ENCODE measurements around the gene PLPPR1. TPM values are rescaled to one million over a fixed set of nuclear protein-coding genes. Genes with fewer than 3 reads are reported as not detected.
"Not testable (repeated sequence)": the region's sequence is repeated elsewhere in the genome, so short reads cannot be mapped to it uniquely, and the experiment has no call there.

PLPPR1 gene
- polyA plus RNA-seq, 1 donor, result 0.87 TPM

DNA sequence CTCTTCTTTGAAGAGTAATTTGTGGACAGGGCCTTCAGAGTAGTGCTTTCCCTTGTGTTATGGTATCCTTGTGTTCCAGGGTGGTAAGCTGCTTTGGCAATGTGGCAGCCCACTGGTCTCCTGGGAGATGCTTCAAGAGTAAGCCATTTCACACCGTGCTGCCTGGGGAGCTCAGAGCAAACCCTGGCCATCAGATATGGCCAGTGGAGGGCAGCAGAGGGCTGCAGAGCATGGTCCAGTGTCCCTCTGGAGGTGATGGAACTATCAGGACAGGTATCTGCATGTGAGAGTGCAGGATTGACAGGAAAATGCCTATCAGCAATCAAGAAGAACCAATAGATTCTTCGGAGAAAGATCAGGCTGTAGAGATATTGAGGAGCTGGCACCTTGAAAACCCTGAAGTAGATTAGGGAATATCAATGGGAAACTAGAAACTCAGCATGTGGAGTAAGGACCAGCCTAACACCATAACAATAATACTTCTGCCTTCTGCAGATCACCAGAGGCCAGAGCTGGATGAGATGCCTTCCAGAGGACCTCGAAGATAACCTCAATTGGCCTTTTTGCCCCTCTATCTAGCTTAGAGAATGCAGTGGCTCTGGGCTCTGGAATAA is 90.8 kb downstream of the PLPPR1 start:
- no peak overlapping the region for H3K4me3 ChIP-seq (ENCODE audit: low read length)
- H3K9me3 ChIP-seq (ENCODE audit: control insufficient read depth, low read depth, low read length), result peaks cover 6% of the 10 kb centered on the region
- no peaks in the 10 kb centered on the region for H3K27me3 ChIP-seq (ENCODE audit: control insufficient read depth, insufficient read depth, low read length)
- WGBS (ENCODE audit: insufficient coverage, low lambda C conversion rate), result 40% methylated on average over 1 of the region's 3 CpGs
- no peak overlapping the region for H3K27ac ChIP-seq (ENCODE audit: low read length)
- H3K36me3 ChIP-seq (ENCODE audit: control insufficient read depth, insufficient read depth, low read length), result no peaks in the 10 kb centered on the region
- H3K4me1 ChIP-seq (ENCODE audit: control insufficient read depth, insufficient read depth, low read length), result no peaks in the 10 kb centered on the region
- peak; percentile 35 to 43 for DNase-seq

DNA sequence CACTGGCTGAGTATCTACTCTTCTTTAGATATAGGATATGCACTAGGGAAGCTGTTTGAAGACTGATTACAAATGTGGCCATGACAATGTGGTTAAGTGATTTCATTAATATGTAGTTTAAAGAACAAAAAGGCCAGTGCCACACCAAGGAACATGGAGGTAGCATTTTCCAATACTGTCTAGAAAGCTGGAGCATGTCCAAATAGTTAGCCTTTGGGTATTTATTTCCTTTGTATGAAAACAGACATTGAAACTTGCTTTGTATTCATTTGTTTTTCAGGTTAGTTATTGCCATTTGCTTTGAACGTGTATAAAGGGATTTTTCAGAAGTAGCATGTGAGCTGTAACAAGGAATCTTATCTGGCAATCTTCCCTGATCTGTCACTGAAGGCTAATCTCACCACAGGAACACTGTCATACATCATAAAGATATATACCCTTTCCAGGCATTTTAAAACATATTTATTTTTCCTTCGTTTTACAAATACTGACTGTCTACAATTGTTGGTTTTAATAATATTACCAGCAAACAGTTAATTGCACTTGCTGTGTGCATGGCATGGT is 93.4 kb downstream of the PLPPR1 start:
- Histone ChIP-seq H3K36me3 (ENCODE audit: control insufficient read depth, insufficient read depth, low read length) (no peaks in the 10 kb centered on the region), H3K4me3 (ENCODE audit: low read length) (no peak overlapping the region), H3K27ac (ENCODE audit: low read length) (no peak overlapping the region), H3K27me3 (ENCODE audit: control insufficient read depth, insufficient read depth, low read length) (no peaks in the 10 kb centered on the region), H3K4me1 (ENCODE audit: control insufficient read depth, insufficient read depth, low read length) (no peaks in the 10 kb centered on the region), H3K9me3 (ENCODE audit: control insufficient read depth, low read depth, low read length) (peaks cover 6% of the 10 kb centered on the region)
- DNase-seq, result no peak
- WGBS (ENCODE audit: insufficient coverage, low lambda C conversion rate), result no CpG with 5 or more reads among the region's 2 CpGs

DNA sequence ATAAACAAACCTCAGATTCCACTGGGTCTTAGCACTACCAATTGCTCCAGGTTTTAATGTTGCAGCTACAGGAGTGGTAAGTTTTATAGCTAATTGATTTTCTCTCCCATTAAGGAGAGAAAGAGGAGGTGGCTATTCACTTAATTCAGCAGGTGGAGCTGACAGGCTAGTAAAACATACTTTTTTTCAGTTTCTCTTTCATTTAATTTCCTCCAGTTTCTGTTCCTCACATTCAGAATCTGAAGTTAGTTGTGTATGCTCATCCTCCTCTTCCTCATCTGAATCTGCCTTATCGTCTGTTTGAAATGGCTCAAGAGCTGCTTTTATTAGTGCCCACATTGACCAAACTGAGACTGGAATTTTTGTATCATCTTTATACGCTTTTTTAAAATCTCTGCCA is 98.0 kb downstream of the PLPPR1 start:
- H3K27me3 ChIP-seq (ENCODE audit: control insufficient read depth, insufficient read depth, low read length), result no peaks in the 10 kb centered on the region

DNA sequence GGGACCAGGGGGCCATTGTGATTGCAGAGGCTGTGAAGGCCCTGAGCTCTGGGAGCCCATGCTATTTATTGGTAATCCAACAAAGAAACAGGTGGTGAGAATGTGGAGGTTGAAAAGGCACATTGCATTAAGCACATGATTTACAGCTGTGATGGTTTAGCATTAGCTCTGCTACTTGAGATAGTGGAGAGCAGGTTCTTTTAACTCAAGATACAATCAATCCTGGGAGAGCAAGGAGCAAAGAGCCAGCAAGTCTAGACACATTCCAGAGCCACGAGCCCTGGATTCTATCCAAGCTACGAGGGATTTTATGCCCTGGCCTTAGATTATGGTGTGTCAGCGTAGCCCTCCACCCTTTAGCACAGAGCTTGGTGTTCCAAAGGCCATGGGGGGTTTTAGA is 98.8 kb downstream of the PLPPR1 start:
- H3K27me3 ChIP-seq (ENCODE audit: control insufficient read depth, insufficient read depth, low read length); H3K4me3 ChIP-seq (ENCODE audit: low read length); H3K36me3 ChIP-seq (ENCODE audit: control insufficient read depth, insufficient read depth, low read length); H3K27ac ChIP-seq (ENCODE audit: low read length); H3K4me1 ChIP-seq (ENCODE audit: control insufficient read depth, insufficient read depth, low read length); H3K9me3 ChIP-seq (ENCODE audit: control insufficient read depth, low read depth, low read length); DNase-seq: not testable (repeated sequence)
- WGBS (ENCODE audit: insufficient coverage, low lambda C conversion rate), result no CpG with 5 or more reads among the region's 3 CpGs

More for the DNA sequence above, 98.0 kb downstream of the PLPPR1 start:
- no peak overlapping the region for H3K4me3 ChIP-seq (ENCODE audit: low read length)
- DNase-seq, result no peak
- 50% methylated on average over 1 of the region's 2 CpGs for WGBS (ENCODE audit: insufficient coverage, low lambda C conversion rate)
- no peaks in the 10 kb centered on the region for H3K4me1 ChIP-seq (ENCODE audit: control insufficient read depth, insufficient read depth, low read length)
- no peak overlapping the region for H3K27ac ChIP-seq (ENCODE audit: low read length)
- no peaks in the 10 kb centered on the region for H3K36me3 ChIP-seq (ENCODE audit: control insufficient read depth, insufficient read depth, low read length)
- peaks cover 6% of the 10 kb centered on the region for H3K9me3 ChIP-seq (ENCODE audit: control insufficient read depth, low read depth, low read length)

DNA sequence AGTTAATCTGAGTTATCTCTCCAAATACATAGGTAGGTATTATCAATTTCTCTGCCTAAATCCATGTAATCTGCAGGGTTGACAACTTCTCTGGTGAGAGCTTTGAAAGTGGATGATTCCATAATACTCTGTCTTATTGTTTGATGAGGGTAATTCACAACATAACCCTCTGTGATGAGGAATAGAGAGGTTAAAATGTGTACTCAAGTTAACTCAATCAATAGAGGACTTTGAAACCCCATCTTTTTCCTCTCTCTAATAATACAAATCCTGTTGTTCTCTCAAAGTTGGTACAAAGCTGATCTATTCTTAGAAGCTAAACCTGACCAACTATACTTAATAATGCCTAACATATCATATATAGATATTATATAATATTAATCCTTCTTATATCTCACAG is 100.1 kb downstream of the PLPPR1 start:
- no peaks in the 10 kb centered on the region for H3K36me3 ChIP-seq (ENCODE audit: control insufficient read depth, insufficient read depth, low read length)
- no peak for DNase-seq
- no peak overlapping the region for H3K27ac ChIP-seq (ENCODE audit: low read length)
- no peaks in the 10 kb centered on the region for H3K9me3 ChIP-seq (ENCODE audit: control insufficient read depth, low read depth, low read length)
- no peak overlapping the region for H3K4me3 ChIP-seq (ENCODE audit: low read length)
- H3K27me3 ChIP-seq (ENCODE audit: control insufficient read depth, insufficient read depth, low read length), result no peaks in the 10 kb centered on the region
- no peaks in the 10 kb centered on the region for H3K4me1 ChIP-seq (ENCODE audit: control insufficient read depth, insufficient read depth, low read length)

DNA sequence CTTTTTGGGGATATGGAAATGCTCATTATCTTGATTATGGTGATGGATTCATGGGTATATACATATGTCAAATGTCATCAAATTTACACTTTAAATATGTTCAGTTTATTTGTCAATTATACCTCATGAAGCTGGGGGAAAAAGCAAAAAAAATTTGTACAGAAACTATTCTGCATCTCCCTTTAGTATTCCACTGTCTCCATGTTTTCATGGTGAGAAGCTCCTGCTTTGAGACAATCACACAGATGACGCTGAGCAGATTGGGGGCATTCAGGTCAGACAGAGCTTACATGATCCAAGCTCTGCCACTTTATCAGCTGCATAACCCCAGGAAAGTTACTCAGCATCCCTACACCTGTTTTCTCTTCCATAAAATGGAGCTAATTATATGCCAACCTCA is 101.5 kb downstream of the PLPPR1 start:
- H3K36me3 ChIP-seq (ENCODE audit: control insufficient read depth, insufficient read depth, low read length), result no peaks in the 10 kb centered on the region
- no peaks in the 10 kb centered on the region for H3K9me3 ChIP-seq (ENCODE audit: control insufficient read depth, low read depth, low read length)
- H3K4me1 ChIP-seq (ENCODE audit: control insufficient read depth, insufficient read depth, low read length), result no peaks in the 10 kb centered on the region
- no peak for DNase-seq
- H3K4me3 ChIP-seq (ENCODE audit: low read length), result no peak overlapping the region
- H3K27ac ChIP-seq (ENCODE audit: low read length), result no peak overlapping the region
- WGBS (ENCODE audit: insufficient coverage, low lambda C conversion rate), result no CpG with 5 or more reads among the region's 1 CpG
- no peaks in the 10 kb centered on the region for H3K27me3 ChIP-seq (ENCODE audit: control insufficient read depth, insufficient read depth, low read length)

DNA sequence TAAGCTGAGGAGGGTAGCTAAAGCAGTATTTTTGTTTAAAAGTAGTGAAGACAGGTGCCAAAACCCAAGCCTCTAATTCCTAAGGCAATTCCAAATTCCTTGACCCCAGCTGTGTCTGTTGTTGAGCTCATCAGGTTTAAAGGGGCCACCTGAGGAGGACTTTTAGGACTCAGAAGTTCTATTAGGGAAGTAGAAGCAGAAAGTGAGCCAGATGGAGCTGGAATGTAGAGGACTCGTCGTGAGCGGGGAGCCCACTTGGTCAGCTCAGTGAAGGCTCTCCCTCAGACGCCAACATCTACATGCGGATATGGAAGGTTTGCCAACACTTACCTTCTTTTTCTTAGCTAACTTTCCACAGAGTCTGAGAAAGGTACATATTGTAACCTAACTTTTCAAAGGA is 102.8 kb downstream of the PLPPR1 start:
- no peaks in the 10 kb centered on the region for H3K4me1 ChIP-seq (ENCODE audit: control insufficient read depth, insufficient read depth, low read length)
- H3K27me3 ChIP-seq (ENCODE audit: control insufficient read depth, insufficient read depth, low read length), result no peaks in the 10 kb centered on the region
- no peak overlapping the region for H3K27ac ChIP-seq (ENCODE audit: low read length)
- WGBS (ENCODE audit: insufficient coverage, low lambda C conversion rate), result no CpG with 5 or more reads among the region's 5 CpGs
- H3K36me3 ChIP-seq (ENCODE audit: control insufficient read depth, insufficient read depth, low read length), result no peaks in the 10 kb centered on the region
- DNase-seq, result no peak
- H3K9me3 ChIP-seq (ENCODE audit: control insufficient read depth, low read depth, low read length), result no peaks in the 10 kb centered on the region
- H3K4me3 ChIP-seq (ENCODE audit: low read length), result no peak overlapping the region

DNA sequence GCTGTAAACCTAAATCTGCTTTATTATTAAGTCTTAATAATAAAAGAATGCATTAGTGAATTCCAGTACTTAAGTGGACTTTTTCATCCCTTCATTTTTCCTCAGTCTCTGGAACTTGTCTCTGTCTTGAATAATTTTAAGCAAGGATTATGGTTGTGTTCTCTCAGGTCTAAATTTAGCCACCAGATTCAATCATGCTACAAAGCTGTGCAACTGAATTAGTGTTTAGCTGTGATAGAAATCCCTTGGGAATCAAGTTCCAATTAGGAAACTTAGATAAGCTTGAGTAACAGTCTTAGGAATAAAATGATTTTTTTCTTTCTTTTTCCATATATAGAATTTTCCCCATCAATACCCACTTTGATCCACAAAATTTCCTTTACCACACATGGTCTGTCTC is 104.3 kb downstream of the PLPPR1 start:
- no peaks in the 10 kb centered on the region for H3K36me3 ChIP-seq (ENCODE audit: control insufficient read depth, insufficient read depth, low read length)
- H3K27me3 ChIP-seq (ENCODE audit: control insufficient read depth, insufficient read depth, low read length), result no peaks in the 10 kb centered on the region
- no peak for DNase-seq
- H3K9me3 ChIP-seq (ENCODE audit: control insufficient read depth, low read depth, low read length), result no peaks in the 10 kb centered on the region
- no peak overlapping the region for H3K4me3 ChIP-seq (ENCODE audit: low read length)
- H3K4me1 ChIP-seq (ENCODE audit: control insufficient read depth, insufficient read depth, low read length), result no peaks in the 10 kb centered on the region
- no peak overlapping the region for H3K27ac ChIP-seq (ENCODE audit: low read length)

DNA sequence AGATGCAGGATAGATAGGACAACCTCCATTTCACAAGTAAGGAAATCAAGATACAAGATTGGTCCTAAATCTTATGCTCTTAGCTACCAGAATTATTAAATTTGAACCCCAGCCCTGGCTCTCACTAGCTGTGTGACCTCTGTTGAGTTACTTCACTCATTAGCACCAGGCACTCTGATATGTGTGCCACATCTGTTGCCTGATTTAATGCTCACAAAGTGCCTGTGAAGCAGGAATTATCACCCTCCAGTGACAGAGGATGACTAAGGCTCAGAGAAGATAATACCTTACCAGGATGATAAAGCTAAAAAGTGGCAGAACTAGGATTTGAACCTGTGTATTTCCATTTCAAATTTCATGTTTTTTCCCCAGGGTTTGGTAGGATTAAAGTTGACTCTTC is 110.0 kb downstream of the PLPPR1 start:
- Histone ChIP-seq H3K36me3 (ENCODE audit: control insufficient read depth, insufficient read depth, low read length) (no peaks in the 10 kb centered on the region), H3K27ac (ENCODE audit: low read length) (no peak overlapping the region), H3K4me3 (ENCODE audit: low read length) (no peak overlapping the region), H3K9me3 (ENCODE audit: control insufficient read depth, low read depth, low read length) (no peaks in the 10 kb centered on the region), H3K4me1 (ENCODE audit: control insufficient read depth, insufficient read depth, low read length) (no peaks in the 10 kb centered on the region), H3K27me3 (ENCODE audit: control insufficient read depth, insufficient read depth, low read length) (no peaks in the 10 kb centered on the region)
- DNase-seq, result no peak

DNA sequence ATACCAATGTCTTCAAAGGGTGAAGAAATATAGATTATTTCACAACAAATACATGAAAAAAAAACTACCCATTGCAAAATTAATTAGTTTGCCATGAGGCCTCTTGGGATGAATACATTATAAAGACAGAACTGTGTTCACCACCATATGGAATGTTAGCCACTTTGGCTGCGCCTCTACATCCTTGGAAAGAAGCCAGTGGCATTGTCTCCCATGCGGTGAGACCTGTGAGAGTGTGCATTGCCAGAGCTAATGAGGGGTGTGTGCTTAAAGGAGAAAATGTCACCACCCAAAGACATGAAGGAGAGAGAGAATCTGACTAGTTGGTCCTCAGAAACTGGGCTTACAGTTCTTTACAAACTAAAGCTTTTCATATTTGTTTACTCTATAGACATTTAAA is 110.6 kb downstream of the PLPPR1 start:
- H3K27me3 ChIP-seq (ENCODE audit: control insufficient read depth, insufficient read depth, low read length), result no peaks in the 10 kb centered on the region
- WGBS (ENCODE audit: insufficient coverage, low lambda C conversion rate), result 67% methylated on average over 1 of the region's 2 CpGs
- H3K4me1 ChIP-seq (ENCODE audit: control insufficient read depth, insufficient read depth, low read length), result no peaks in the 10 kb centered on the region
- H3K27ac ChIP-seq (ENCODE audit: low read length), result no peak overlapping the region
- no peak overlapping the region for H3K4me3 ChIP-seq (ENCODE audit: low read length)
- no peak for DNase-seq
- H3K9me3 ChIP-seq (ENCODE audit: control insufficient read depth, low read depth, low read length), result no peaks in the 10 kb centered on the region
- no peaks in the 10 kb centered on the region for H3K36me3 ChIP-seq (ENCODE audit: control insufficient read depth, insufficient read depth, low read length)

DNA sequence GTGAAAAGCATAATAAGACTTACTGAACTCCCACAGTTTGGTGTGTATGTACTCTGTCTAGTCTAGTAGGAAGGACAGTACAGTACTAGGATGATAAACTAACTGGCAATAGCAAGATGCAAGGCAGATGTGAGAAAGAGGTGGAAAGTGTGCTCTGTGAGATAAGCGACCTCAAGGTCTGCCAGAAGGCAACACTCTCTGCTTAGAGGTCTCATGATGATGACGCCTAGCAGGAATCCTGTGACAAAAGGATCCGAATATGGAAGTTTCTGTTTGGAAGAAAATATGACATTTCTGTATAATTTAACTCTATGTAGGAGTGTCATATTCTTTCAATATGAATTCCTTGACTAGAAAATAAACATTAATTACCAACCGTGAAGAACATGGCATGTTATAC is 112.2 kb downstream of the PLPPR1 start:
- Histone ChIP-seq H3K4me1 (ENCODE audit: control insufficient read depth, insufficient read depth, low read length) (no peaks in the 10 kb centered on the region), H3K27me3 (ENCODE audit: control insufficient read depth, insufficient read depth, low read length) (no peaks in the 10 kb centered on the region), H3K4me3 (ENCODE audit: low read length) (no peak overlapping the region), H3K36me3 (ENCODE audit: control insufficient read depth, insufficient read depth, low read length) (no peaks in the 10 kb centered on the region), H3K9me3 (ENCODE audit: control insufficient read depth, low read depth, low read length) (no peaks in the 10 kb centered on the region), H3K27ac (ENCODE audit: low read length) (no peak overlapping the region)
- WGBS (ENCODE audit: insufficient coverage, low lambda C conversion rate), result no CpG with 5 or more reads among the region's 4 CpGs
- no peak for DNase-seq
